CMK (cell line): ENCODE results near the gene UNC93B1.

Experiments
- DNase-seq: peaks from one replicate; pipeline ENCODE4 v3.0.0-alpha.2; 2010; ENCODE audit warnings: low read depth

UNC93B1 gene, protein sequence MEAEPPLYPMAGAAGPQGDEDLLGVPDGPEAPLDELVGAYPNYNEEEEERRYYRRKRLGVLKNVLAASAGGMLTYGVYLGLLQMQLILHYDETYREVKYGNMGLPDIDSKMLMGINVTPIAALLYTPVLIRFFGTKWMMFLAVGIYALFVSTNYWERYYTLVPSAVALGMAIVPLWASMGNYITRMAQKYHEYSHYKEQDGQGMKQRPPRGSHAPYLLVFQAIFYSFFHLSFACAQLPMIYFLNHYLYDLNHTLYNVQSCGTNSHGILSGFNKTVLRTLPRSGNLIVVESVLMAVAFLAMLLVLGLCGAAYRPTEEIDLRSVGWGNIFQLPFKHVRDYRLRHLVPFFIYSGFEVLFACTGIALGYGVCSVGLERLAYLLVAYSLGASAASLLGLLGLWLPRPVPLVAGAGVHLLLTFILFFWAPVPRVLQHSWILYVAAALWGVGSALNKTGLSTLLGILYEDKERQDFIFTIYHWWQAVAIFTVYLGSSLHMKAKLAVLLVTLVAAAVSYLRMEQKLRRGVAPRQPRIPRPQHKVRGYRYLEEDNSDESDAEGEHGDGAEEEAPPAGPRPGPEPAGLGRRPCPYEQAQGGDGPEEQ

DNA sequence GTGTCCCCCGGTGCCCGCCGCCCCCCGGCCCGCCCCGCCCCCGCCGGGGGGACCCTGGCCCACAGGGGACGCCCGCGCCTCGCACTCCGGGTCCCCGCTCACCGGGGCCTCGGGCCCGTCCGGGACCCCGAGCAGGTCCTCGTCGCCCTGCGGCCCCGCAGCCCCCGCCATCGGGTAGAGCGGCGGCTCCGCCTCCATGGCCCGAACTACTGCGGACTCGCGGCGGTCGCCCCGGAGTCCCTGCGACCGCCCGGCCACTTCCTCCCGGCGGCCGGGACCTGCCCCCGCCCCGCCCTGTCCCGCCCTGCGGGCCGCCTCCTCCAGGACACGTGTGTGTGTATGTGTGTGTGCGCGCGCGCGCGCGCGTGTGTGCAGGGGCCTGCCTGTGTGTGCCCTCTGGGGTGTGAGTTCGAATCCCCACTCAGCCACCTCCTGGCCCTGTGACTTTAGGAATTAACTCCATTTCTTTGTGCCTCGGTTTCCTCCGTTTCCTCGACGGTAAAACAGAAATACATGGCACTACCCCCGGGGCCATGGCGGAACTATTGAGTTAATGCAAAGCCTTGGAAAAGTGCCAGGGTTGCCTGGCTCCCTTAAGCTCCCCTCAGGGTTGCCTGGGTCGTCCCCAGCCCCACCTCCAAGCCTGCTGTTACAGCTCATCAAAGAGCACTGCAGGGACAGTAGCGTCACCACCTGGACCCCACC, at the start of gene UNC93B1:
Gene UNC93B1, minus strand, starts transcription at position 252 of the 705 bp plus-strand sequence. Its CDS starts 54 bp downstream, at position 198.
- DNase-seq: peak; percentile 87

DNA sequence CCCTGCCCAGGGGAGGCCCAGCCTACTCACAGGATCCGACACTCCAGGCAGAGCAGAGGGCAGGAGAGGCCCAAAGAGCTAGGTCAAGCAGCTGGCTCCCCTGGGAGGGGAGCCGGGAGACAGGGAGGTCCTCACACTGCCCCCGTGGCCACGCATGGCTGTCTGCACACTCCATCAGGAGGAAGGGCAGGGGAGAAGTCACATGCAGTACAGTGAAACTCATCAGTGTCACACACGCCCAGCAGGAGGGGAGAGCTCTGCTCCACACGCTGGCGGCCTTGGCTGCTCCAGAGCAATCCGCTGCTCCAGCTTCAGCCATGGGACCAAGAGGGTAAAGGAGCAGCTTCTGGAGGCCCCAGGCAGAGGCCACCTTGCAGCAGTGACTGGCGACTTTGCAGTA, 49.2 kb upstream of the UNC93B1 start:
- no peak for DNase-seq

DNA sequence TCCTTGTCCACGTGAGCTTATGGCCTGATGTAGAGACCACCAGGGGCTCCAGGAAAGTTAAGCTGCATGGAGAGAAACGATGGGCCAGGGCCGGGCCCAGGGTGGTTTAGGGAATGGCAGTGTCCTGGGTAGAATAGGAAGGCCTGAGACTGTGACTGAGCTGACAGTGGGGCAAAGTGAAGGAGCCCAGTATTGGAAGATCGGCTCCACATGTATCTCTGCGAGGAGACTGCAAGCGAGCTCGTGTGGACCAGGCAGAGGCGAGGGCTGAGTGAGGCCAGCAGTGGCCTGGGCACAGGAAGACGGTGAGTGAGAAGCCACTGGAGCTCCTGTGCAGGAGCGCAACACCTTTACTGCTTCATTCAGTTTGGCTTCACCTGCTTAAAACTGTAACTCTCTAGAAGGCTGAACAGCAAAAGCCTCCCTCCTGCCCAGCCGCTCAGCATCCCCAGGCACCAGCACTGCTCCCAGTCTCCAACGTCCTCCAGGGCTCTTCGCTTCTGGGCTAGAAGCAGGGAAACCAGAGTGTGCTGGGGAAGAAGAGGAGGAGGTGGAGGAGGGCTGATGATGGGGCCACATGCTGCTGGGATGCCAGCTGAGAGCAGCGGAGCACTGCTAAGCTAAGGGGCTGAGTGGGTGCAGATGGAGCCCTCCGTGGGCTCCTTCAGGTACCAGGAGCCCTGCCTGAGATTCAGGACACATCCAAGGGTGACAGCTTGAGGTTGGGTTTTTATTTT, 48.4 kb upstream of the UNC93B1 start:
- DNase-seq: no peak

DNA sequence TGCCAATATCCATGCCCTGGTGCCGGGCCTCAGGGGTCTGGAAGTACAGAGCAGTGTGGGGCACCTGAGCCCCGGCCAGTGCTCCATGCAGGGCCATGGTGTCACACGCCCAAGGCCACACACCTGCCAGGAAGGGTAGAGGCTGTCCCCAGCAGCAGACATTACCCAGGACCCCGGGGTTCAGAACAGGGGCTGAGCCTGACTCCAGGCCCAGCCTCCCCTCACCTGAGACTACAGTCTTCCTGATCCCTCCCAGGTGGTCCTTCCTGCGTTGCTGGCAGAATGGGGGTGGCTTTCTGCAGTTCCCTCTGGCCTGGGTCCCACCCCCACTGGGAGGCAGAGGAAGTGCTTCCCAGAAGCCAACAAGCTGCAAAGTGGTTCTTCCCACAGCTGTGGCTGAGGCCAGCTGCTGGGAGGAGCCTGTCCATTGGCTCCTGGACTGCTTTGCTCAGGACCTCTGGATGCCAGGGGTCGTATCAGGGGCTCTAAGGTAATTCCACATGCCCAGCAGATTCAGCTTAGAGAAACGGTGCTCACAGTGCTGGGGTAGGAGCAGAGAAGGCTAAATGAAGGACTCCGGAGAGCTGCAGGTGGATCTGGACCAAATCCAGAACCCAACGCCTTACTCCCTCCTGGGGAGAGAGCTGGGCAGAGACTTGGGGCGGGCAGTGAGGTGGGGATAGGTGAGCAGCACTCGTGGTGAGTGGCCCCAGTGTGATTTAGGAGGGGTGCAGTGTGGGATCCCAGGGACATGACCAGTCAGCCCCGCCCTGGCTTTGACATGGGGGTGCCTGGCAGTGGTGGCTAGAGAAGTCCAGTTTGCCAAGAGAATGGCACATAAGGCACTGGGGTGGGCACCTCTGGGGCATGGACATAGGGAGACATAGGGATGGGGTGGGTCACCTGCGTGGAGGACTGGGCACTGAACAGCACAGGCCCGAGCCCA, 47.6 kb upstream of the UNC93B1 start:
- no peak for DNase-seq

DNA sequence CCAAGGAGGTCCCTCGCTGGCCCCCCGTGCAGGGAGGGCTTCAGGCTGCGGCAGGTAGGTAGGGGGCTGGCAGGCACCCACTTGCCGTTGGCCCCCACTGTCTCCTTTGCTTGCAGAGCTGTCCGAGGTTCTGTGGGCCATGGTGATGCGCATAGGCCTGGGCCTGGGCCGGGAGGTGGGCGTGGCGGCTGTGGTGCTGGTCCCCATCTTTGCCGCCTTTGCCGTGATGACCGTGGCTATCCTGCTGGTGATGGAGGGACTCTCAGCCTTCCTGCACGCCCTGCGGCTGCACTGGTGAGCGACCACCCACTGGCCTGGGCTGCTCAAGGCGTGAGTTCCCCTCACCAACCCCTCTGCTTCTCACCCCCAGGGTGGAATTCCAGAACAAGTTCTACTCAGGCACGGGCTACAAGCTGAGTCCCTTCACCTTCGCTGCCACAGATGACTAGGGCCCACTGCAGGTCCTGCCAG, 46.5 kb upstream of the UNC93B1 start:
- no peak for DNase-seq

DNA sequence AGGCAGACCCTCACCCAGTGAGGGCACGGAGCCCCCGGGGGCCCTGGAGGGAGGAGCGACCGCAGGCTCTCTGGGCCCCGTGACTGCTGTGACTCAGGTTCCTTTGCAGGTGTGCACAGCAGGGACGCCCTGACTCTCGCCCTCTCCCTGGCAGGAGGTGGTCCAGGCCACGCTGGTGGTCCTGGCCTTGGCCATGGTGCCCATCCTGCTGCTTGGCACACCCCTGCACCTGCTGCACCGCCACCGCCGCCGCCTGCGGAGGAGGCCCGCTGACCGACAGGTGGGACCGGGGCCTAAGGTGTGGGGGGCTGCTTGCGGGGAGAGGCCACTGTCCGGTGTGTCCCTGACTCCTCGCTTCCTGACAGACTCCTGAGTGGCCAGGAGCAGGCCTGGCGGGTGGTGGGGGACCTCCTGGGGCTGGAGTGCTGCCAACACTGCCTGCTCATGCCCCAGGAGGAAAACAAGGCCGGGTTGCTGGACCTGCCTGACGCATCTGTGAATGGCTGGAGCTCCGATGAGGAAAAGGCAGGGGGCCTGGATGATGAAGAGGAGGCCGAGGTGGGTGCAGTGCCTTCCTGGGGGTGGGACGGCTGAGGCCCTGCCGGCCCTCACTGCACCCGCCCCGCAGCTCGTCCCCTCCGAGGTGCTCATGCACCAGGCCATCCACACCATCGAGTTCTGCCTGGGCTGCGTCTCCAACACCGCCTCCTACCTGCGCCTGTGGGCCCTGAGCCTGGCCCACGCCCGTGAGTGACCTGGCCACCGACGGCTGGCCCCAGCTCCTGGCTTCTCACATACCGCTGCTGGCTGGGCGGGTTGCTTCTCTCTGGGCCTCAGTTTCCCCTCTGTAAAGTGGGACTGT, 45.8 kb upstream of the UNC93B1 start:
- no peak for DNase-seq

DNA sequence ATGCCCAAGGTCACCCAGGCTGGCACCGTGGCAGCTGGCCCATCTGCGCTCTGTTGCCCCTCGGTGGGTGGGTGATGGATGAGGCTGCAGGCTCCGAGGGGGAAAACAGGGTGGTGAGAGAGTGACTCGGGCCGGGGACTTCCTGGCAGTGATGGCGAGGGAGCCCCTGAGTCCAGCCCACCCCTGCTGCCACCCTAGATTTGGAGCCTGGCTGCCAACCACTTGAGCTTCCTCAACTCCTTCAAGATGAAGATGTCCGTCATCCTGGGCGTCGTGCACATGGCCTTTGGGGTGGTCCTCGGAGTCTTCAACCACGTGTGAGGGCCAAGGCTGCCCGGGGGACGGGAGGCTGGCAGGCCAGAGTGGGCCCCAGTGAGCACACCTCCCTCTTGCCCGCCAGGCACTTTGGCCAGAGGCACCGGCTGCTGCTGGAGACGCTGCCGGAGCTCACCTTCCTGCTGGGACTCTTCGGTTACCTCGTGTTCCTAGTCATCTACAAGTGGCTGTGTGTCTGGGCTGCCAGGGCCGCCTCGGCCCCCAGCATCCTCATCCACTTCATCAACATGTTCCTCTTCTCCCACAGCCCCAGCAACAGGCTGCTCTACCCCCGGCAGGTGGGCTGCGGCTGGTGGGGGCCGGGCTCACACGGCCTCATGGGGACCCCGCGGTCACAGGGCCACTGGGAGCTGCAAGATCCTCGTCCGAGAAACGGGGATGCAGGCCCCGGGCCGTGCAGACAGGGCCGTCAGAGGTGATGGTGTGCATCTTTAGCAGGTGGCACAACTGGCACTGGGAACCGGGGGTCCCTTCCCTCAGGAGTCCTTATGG, 45.0 kb upstream of the UNC93B1 start:
- no peak for DNase-seq

DNA sequence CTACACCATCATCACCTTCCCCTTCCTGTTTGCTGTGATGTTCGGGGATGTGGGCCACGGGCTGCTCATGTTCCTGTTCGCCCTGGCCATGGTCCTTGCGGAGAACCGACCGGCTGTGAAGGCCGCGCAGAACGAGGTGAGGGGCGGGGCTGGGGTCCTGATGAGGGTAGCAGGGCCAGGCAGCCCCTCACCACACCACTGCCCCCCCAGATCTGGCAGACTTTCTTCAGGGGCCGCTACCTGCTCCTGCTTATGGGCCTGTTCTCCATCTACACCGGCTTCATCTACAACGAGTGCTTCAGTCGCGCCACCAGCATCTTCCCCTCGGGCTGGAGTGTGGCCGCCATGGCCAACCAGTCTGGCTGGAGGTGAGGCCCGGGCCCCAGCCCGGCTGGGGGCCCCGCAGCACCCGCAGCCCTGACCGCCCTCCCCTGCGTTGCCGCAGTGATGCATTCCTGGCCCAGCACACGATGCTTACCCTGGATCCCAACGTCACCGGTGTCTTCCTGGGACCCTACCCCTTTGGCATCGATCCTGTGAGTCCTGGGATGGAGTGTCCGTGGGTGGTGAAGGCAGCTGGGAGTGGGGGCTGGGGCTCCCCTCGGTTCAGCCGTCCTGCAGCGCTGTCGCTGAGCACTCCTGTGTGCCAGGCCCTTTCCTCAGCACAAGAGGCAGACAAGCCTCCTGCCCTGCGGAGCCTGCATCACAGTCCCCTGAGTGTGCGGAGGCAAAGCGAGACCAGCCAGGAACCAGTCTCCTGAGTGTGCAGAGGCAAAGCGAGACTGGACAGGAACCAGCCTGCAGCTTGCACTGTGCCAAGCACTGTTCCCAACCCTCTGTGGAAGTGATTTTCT, 43.8 kb upstream of the UNC93B1 start:
- DNase-seq: no peak

DNA sequence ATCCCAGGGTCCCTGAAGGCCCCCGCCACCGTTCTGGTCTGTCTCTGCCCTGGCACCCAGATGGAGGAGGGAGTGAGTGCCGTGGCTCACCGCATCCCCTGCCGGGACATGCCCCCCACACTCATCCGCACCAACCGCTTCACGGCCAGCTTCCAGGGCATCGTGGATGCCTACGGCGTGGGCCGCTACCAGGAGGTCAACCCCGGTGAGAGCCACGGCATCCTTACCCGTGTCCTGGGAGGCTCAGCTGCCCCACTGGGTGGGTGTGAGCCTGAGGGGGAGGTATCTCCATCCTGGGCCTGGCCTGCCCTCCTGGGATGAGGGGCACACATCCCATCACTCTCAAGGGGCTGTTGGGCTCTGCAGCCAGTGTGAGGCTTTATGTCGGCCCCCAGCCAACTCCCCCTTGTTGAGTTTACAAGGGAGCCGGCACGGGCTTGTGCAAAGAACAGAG, 41.0 kb upstream of the UNC93B1 start:
- no peak for DNase-seq

DNA sequence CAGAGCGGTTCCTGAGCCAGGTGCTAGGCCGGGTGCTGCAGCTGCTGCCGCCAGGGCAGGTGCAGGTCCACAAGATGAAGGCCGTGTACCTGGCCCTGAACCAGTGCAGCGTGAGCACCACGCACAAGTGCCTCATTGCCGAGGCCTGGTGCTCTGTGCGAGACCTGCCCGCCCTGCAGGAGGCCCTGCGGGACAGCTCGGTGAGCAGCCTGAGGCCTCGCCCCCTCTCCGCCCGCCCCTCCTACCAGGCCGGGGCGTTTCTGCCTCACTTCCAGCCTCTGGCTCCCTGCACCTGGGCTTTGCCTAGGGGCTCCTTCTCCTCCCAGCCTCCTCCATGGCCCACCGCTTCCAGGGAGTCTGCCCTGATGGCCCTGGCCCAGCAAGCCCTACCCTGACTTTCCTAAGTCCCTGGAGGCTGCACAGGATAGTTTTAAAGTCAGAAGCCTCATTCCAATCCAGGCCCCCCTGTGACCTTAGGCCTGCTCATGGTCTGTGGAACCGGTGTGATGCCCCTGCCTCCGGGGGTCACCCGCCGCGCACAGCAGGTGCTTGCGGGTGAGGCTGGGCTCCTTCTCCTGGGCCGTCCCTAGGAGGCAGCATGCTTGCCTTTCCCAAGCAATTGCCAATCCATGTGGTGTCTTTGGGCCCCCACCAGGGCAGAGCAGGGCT, 40.4 kb upstream of the UNC93B1 start:
- DNase-seq: no peak

DNA sequence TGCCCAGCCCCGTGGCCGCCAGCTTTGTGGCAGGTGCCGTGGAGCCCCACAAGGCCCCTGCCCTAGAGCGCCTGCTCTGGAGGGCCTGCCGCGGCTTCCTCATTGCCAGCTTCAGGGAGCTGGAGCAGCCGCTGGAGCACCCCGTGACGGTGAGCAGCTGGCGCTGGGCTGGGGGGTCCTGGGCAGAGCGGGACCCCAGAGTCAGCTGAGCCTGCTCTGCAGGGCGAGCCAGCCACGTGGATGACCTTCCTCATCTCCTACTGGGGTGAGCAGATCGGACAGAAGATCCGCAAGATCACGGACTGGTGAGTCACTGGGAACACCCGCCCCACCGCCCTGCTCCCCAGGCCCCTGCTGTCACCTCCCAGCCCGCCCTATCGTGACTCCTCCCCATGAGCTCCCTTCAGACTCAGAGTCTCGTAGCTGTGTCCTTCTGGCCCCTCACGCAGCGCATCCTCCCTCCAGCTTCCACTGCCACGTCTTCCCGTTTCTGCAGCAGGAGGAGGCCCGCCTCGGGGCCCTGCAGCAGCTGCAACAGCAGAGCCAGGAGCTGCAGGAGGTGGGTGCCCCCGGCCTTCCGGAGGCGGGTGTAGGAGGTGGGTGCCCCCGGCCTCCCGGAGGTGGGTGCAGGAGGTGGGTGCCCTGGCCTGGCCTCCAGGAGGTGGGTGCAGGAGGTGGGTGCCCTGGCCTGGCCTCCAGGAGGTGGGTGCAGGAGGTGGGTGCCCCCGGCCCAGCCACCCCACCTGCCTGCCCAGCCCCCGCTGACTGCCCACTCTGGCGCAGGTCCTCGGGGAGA, 39.6 kb upstream of the UNC93B1 start:
- DNase-seq: no peak

DNA sequence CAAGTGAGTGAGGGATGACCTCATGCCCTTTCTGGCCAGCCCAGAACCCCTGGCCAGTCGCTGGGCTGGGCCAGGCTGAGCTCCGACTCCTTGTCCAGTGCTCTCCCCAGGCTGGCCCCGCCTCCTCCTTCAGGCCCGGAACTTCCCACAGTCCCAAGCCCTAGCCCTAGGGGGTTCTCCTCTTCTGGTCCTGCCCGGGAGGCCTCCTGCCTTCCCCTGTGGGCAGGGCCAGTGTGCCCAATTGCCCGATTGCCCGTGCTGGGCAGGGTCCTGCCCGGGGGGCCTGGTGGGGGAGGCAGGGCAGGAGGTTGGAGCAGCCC, 39.1 kb upstream of the UNC93B1 start:
- DNase-seq: no peak

DNA sequence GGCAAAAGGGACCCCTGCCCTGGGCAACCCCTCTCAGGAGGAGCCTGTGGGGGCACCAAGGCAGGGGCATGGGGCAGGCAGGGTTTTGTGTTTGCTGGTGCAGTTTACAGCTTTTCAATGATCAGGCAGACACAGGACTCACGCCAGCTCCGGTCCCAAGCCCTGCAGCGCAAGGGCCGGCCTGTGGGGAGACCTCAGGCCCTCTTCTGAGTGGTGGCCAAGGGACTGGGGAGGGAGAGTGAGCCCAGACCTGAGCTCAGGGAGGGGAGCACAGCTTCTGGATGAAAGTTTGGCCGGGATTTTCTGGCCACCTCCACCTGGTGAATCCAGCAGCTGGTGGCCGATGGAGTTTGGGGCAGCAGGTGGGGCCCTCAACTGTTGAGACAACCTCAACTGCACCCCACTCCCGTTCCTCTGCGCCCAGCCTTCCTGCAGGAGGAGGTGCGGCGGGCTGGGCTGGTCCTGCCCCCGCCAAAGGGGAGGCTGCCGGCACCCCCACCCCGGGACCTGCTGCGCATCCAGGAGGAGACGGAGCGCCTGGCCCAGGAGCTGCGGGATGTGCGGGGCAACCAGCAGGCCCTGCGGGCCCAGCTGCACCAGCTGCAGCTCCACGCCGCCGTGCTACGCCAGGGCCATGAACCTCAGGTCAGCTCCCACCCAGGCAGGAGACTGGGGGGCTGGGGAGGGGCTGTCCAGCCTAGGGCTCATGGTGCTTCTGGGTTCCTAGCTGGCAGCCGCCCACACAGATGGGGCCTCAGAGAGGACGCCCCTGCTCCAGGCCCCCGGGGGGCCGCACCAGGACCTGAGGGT, 38.5 kb upstream of the UNC93B1 start:
- no peak for DNase-seq

DNA sequence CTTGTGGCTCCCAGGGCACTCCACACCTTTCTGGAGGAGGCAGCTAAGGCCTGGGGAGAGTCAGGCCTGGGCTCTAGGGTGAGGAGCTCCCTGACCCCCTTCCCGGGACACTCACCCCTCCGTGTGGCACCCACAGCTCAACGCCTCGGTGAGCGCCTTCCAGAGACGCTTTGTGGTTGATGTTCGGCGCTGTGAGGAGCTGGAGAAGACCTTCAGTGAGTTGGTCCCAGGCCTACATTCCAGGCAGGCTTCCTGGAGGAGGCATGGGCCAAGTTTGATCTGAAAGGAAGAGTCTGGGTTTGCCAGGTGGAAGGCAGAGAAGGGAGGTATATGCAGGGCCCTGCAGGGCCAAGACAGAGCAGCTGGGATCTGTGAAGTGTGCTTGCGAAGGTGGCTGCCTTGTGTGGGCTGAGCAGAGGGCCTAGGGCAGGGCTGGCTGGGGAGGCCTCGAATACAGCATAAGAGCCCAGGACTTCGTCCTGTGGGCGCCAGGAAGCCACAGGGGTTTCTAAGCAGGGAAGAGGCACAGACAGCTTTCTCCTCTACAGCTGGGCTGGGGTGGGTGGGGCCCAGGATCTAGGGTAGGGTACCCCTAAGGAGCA, 37.8 kb upstream of the UNC93B1 start:
- DNase-seq: no peak

DNA sequence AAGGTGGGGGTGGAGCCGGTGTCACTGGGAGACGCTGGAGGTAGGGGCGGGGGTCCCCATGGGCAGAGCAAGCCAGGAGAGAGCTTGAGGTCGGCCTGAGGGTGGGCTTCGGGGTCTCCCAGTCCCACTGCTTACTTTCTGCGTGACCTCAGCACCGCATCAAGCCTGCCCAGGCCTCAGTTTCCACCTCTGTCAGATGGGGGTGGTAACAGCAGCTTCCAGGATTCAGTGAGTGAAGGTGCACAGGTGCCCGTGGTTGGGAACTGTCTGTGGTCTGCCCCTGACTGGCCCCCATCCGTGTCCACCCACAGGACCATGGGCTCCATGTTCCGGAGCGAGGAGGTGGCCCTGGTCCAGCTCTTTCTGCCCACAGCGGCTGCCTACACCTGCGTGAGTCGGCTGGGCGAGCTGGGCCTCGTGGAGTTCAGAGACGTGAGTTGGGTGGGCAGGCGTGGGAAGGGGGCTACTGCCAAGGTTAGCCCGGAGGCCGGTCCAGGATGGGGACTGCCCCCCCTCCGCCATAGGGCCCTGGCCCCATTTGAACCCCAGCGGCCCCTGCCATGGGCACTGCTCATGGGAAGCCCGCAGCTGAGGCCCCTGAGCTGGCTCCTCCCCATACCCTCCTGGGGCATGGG, 37.2 kb upstream of the UNC93B1 start:
- no peak for DNase-seq
